Testis (tissue), 2 donors: ENCODE data around the gene ZKSCAN3.

Source experiments
- POLR2A ChIP-seq: fragments of 450-650 bp; IDR thresholded peaks from one replicate; pipeline ENCODE4 v1.6.1; 2017; ENCODE audit warnings: antibody characterized with exemption, mild to moderate bottlenecking, moderate library complexity
- TF ChIP-seq, protein P1 (sequence below), 3 experiments: fragments of 450-650 bp in 2 of 3; fragments of 200-600 bp in 1 of 3; sonication (generic) in 1 of 3; IDR thresholded peaks; one replicate each; pipeline ENCODE4 v1.5.1; 2016 to 2019; ENCODE audit warnings: antibody characterized with exemption in 3 of 3, mild to moderate bottlenecking in 2 of 3, moderate library complexity in 1 of 3

DNA sequence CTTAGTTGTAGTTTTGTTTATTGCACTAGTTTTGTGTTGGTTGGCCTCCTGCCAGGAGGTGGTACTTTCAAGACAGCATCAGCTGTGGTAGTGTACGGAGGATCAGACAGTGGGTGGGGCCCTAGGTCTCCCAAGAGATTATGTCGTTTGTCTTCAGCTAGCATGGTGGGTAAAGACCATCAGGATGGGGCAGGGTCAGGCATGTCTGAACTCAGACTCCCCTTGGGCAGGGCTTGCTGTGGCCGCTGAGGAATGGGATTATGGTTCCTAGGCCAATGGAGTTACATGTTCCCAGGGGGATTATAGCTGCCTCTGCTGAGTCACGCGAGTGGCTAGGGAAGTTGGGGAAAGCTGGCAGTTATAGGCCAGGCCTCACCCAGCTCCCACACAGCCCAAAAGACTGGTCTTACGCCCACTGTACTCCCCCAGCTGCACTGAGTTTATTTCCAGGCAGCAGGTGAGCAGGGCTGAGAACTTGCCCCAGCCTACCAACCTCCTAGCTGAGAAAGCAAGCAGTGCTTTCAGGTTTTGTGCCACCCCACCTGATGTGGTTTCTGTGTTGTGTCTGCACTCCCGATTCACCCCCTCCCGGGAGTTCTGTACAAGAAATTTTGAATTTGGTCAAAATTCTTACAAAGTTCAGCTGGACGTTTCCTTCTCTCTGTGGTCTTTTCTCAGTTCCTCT lies 38.5 kb upstream of the ZKSCAN3 start:
- TF ChIP-seq, protein P1, sequence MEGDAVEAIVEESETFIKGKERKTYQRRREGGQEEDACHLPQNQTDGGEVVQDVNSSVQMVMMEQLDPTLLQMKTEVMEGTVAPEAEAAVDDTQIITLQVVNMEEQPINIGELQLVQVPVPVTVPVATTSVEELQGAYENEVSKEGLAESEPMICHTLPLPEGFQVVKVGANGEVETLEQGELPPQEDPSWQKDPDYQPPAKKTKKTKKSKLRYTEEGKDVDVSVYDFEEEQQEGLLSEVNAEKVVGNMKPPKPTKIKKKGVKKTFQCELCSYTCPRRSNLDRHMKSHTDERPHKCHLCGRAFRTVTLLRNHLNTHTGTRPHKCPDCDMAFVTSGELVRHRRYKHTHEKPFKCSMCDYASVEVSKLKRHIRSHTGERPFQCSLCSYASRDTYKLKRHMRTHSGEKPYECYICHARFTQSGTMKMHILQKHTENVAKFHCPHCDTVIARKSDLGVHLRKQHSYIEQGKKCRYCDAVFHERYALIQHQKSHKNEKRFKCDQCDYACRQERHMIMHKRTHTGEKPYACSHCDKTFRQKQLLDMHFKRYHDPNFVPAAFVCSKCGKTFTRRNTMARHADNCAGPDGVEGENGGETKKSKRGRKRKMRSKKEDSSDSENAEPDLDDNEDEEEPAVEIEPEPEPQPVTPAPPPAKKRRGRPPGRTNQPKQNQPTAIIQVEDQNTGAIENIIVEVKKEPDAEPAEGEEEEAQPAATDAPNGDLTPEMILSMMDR (IDR thresholded peaks at IDR 0.05), result no peak
- no peak for TF ChIP-seq POLR2A
